ENCODE results near the gene MAEA. TPM values are rescaled to one million over a fixed set of nuclear protein-coding genes. Genes with fewer than 3 reads are reported as not detected.

Gene MAEA
- total and polyA plus RNA-seq, 2 of the 8 experiments (the other 6 are each of a cell fraction or from before 2014, with no cell fraction given), result 75.8 to 133 TPM

- no peak overlapping the region for H3K9ac ChIP-seq (replicated peaks in 1 of 4; ENCODE audit: extremely low read depth in 1 of 4, low read depth in 3 of 4, low read length in 3 of 4)
- H3K27ac ChIP-seq (ENCODE audit: low read depth, low read length), result no peak overlapping the region
- no peak overlapping the region for H3K4ac ChIP-seq (replicated peaks; ENCODE audit: insufficient read length, low read depth, low read length)
- no peaks in the 10 kb centered on the region for H3K36me3 ChIP-seq (ENCODE audit: control insufficient read depth in 2 of 4, insufficient read depth in 4 of 4, low read length in 3 of 4)
- H3K27me3 ChIP-seq (replicated peaks in 1 of 4; ENCODE audit: control insufficient read depth in 3 of 4, extremely low read depth in 1 of 4, insufficient read depth in 3 of 4, low read length in 3 of 4), result no peaks in the 10 kb centered on the region
- H2BK120ac ChIP-seq (replicated peaks; ENCODE audit: low read depth, low read length), result no peak overlapping the region
- H3K79me2 ChIP-seq (ENCODE audit: control insufficient read depth in 1 of 2, insufficient read depth in 2 of 2, low read length in 2 of 2), result no peaks in the 10 kb centered on the region
- no peak overlapping the region for H2BK20ac ChIP-seq (ENCODE audit: low read length)
- no peak overlapping the region for H3K18ac ChIP-seq (ENCODE audit: extremely low read depth, low read length)
- H2AK5ac ChIP-seq (ENCODE audit: low read depth, low read length), result no peak overlapping the region
- H4K8ac ChIP-seq (ENCODE audit: extremely low read depth, insufficient read depth, low read length), result 0 out of 2 replicates have a peak overlapping the region, but pooled peaks have one; percentile 42
- H3K4me3 ChIP-seq (ENCODE audit: extremely low read depth in 1 of 4, insufficient read depth in 2 of 4, low read depth in 3 of 4, low read length in 4 of 4), result no peak overlapping the region
- peaks cover 0 to 11% of the 10 kb centered on the region in 2 experiments for H4K20me1 ChIP-seq (replicated peaks in 1 of 2; ENCODE audit: control insufficient read depth in 1 of 2, insufficient read depth in 2 of 2, low read length in 2 of 2)
- no peak overlapping the region for H2BK5ac ChIP-seq (ENCODE audit: low read depth, low read length)
- no peak overlapping the region for H2BK12ac ChIP-seq (ENCODE audit: low read depth, low read length)
- H3K79me1 ChIP-seq (ENCODE audit: low read depth, low read length), result no peaks in the 10 kb centered on the region
- H3K56ac ChIP-seq (replicated peaks; ENCODE audit: insufficient read length, low read depth, low read length), result no peak overlapping the region
- POLR2A ChIA-PET (ENCODE audit: partially characterized antibody), result interaction anchor here (0.6 to 1.5 kb wide), 2 partner anchors 9 to 12 kb away, joined by 3 read pairs; no protein-coding TSS in a partner anchor
- FAIRE-seq, result no peak
- H3K4me1 ChIP-seq (replicated peaks in 1 of 4; ENCODE audit: control insufficient read depth in 3 of 4, insufficient read depth in 4 of 4, low read length in 3 of 4), result 0 out of 7 replicates have a peak, but pooled peaks cover 0 to 2% (median 0%) of the 10 kb centered on the region in 4 experiments
- H4K91ac ChIP-seq (replicated peaks; ENCODE audit: insufficient read length, low read length), result no peak overlapping the region
- no peaks in the 10 kb centered on the region for H3K9me3 ChIP-seq (ENCODE audit: insufficient read depth in 2 of 2, low read depth in 1 of 2, low read length in 1 of 2)
- H3K23me2 ChIP-seq (ENCODE audit: low read depth, low read length), result no peaks in the 10 kb centered on the region
- H3K4me2 ChIP-seq (ENCODE audit: insufficient read depth in 1 of 2, low read depth in 2 of 2, low read length in 2 of 2), result no peak overlapping the region
- no peak overlapping the region for H3K14ac ChIP-seq (ENCODE audit: insufficient read length)
- WGBS, 2 experiments (ENCODE audit: extremely low coverage in 1 of 2, insufficient coverage in 1 of 2, insufficient read length in 1 of 2, insufficient replicate concordance in 2 of 2, low coverage in 1 of 2, low lambda C conversion rate in 2 of 2, missing lambda C conversion rate in 1 of 2), result 84% methylated on average over 10 of the region's 10 CpGs; no CpG with 5 or more reads in 1 of the 2 experiments
- H3K23ac ChIP-seq (ENCODE audit: insufficient read length), result no peak overlapping the region
- DNase-seq (ENCODE audit: low read depth in 1 of 2, low spot score in 2 of 2), result no peak
- H4K5ac ChIP-seq (ENCODE audit: insufficient read length, low read depth, low read length), result no peak overlapping the region
- no peak overlapping the region for H2AFZ ChIP-seq (ENCODE audit: low read length)
- H2BK15ac ChIP-seq (ENCODE audit: low read length), result no peak overlapping the region
- CTCF ChIA-PET (ENCODE audit: partially characterized antibody), result interaction anchor here (1.2 to 4.1 kb wide), 6 partner anchors 9 to 20 kb away, joined by 3 to 58 read pairs (median 8); no protein-coding TSS in a partner anchor
- TF ChIP-seq JUN (IDR thresholded peaks at IDR 0.05; ENCODE audit: low read depth, low read length) (no peak), KDM4A (IDR thresholded peaks at IDR 0.05; ENCODE audit: low read depth, low read length, severe bottlenecking) (no peak), CTBP2 (IDR thresholded peaks at IDR 0.05; ENCODE audit: borderline replicate concordance, insufficient read depth, insufficient read length, low read length) (no peak), CTCF (IDR thresholded peaks at IDR 0.05; ENCODE audit: control extremely low read depth in 1 of 3, insufficient read depth in 1 of 3, low read depth in 1 of 3, low read length in 3 of 3) (no peak), GTF2F1 (IDR thresholded peaks at IDR 0.05; ENCODE audit: borderline replicate concordance, low read depth, low read length) (no peak), POU5F1 (IDR thresholded peaks at IDR 0.05; ENCODE audit: low read depth, low read length) (no peak), SIN3A (conservative IDR thresholded peaks at IDR 0.05 in 1 of 2, IDR thresholded peaks at IDR 0.05 in 1 of 2; ENCODE audit: low read depth in 1 of 2, low read length in 2 of 2) (no peak), TEAD4 (IDR thresholded peaks at IDR 0.05; ENCODE audit: low read depth, low read length) (no peak), SP1 (IDR thresholded peaks at IDR 0.05; ENCODE audit: low read depth, low read length) (no peak), SUZ12 (IDR thresholded peaks at IDR 0.05; ENCODE audit: low read length) (no peak), POLR2AphosphoS5 (IDR thresholded peaks at IDR 0.05; ENCODE audit: low read depth, low read length) (no peak), ASH2L (IDR thresholded peaks at IDR 0.05; ENCODE audit: low read length) (no peak)
These were observed 78.2 kb downstream of the MAEA start for GRCh38 chr4:1367936-1368289.

Measured in H1 (cell line).